HFF-Myc (cell line): ENCODE results near the gene ZSWIM4.

ENCODE experiments used
- DNase-seq: peaks from one replicate; pipeline ENCODE4 v3.0.0-alpha.2; 2011; ENCODE audit warnings: low read depth; ENCODE audit errors: extremely low read depth
- H3K4me3 ChIP-seq: replicated peaks from 2 replicates; pipeline ENCODE4 v1.5.1; 2011; ENCODE audit warnings: low read depth, mild to moderate bottlenecking, control low read depth, low read length
- TF ChIP-seq, protein P1 (sequence below): IDR thresholded peaks from 2 replicates; pipeline ENCODE4 v1.5.1; 2012; ENCODE audit warnings: mild to moderate bottlenecking, low read depth, low read length, control low read depth; ENCODE audit errors: missing control alignments

The ZSWIM4 gene

DNA sequence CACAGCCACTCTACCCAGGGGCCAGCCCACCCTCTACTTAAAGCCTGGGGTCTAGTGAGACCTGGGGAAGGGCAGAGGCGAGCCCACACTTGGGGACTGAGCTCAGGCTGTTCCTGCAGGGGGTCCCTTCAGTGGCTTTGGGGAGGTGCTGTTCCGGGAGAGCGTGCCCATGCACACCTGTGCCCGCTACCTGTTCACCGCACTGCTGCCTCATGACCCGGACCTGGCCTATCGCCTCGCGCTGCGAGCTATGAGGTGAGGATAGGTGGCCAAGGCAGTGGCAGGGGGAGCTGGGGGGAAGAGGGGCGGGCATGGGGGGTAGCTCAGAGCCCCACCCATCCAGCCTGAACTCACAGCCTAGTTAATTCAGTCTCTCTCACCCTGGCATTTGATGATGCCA lies 24.0 kb downstream of the ZSWIM4 start:
- no peak for DNase-seq
- TF ChIP-seq, protein P1, sequence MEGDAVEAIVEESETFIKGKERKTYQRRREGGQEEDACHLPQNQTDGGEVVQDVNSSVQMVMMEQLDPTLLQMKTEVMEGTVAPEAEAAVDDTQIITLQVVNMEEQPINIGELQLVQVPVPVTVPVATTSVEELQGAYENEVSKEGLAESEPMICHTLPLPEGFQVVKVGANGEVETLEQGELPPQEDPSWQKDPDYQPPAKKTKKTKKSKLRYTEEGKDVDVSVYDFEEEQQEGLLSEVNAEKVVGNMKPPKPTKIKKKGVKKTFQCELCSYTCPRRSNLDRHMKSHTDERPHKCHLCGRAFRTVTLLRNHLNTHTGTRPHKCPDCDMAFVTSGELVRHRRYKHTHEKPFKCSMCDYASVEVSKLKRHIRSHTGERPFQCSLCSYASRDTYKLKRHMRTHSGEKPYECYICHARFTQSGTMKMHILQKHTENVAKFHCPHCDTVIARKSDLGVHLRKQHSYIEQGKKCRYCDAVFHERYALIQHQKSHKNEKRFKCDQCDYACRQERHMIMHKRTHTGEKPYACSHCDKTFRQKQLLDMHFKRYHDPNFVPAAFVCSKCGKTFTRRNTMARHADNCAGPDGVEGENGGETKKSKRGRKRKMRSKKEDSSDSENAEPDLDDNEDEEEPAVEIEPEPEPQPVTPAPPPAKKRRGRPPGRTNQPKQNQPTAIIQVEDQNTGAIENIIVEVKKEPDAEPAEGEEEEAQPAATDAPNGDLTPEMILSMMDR: no peak
- H3K4me3 ChIP-seq: no peak overlapping the region

DNA sequence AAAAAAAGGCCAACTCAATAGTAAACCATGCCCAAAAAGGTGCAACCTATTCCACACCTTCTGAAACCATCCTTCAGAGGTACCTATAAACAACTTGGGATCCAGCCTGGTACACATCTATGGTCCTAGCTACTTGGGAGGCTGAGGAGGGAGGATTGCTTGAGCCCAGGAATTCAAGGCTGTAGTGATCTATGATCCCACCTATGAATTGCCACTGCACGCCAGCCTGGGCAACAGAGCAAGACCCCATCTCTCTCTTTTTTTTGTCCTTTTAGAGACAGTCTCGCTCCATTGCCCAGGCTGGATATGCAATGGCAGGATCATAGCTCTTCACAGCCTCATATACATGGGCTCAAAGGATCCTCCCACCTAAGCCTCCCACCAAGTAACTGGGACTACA lies 26.0 kb downstream of the ZSWIM4 start:
- TF ChIP-seq, protein P1: no peak
- no peak for DNase-seq
- H3K4me3 ChIP-seq: no peak overlapping the region

DNA sequence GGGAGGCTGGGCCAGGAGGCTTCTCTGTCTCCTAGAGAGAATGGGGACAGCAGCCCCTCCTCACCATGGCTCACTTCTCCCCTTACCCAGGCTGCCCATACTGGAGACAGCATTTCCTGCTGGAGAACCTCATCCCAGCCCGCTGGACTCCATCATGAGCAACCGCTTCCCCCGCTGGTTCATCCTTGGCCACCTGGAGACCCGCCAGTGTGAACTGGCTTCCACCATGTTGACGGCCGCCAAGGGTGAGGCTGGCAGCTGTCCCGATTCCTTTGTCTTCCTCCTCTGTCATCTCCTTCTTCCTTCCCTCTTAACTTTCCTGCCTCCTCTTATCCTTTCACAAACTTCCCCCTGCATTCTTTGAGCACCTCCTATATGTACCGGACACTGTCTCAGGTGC lies 28.0 kb downstream of the ZSWIM4 start:
- no peak for DNase-seq
- no peak overlapping the region for H3K4me3 ChIP-seq
- TF ChIP-seq, protein P1: no peak

GRCh38 chr19:13823901-13824300 lies 28.7 kb downstream of the ZSWIM4 start:
- TF ChIP-seq, protein P1: no peak
- no peak for DNase-seq
- H3K4me3 ChIP-seq: no peak overlapping the region

DNA sequence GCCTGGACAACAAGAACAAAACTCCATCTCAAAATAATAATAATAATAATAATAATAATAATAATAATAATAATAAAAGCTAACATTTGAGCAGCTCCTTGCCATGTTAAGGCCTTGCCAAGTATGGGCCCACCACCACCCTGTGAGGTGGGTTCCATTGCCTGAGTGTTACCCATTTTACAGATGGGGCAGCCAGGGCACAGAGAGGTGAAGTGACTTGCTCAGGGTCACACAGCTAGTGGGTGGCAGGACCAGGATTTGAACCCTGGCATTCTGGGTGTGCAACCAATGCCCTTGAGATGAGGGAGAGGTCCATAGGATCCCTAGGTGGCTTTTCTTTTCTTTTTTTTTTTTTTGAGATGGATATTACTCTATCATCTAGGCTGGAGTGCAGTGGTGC lies 29.5 kb downstream of the ZSWIM4 start:
- TF ChIP-seq, protein P1: no peak
- DNase-seq: no peak
- no peak overlapping the region for H3K4me3 ChIP-seq

DNA sequence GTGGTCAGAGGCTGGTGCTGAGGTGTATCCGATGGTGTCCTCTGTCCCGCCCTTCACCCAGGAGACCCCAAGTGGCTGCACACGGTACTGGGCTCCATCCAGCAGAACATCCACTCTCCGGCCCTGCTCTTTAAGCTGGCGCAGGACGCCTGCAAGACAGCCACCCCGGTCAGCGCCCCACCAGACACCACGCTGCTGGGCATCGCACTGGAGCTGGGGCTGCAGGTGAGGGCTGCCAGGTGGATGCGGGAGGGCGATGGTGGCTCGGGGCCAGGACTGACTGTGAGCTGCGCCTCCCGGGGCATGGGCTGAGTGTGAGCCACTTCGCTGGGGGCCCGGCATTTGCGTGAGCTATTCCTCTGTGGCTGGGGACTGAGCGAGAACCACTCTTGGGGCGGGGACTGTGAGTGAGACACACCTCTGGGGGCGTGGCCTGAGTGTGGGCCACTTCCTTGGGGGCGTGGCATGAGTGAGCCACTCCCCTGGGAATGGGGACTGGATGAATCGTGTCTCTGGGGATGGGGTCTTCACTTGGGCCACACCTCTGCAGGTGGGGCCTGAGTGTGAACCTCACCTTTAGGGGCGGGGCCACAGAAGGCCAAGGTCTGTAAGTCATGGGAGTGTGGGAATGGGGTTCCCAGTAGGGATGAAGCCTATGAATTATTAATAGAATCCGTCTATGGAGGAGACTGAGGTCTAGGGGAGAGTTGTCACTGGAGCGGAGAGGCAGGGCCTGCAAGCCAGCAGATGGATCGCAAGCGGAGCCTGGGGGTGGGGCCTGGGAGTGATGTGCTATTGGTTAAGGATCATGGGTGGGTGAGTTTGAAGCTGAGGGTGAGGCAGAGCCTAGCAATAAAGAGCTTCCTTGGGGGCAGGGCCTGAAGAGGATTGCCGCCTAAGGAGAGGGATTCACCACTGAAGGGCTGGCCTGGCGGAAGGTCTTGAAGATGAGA lies 30.5 kb downstream of the ZSWIM4 start:
- no peak for DNase-seq
- TF ChIP-seq, protein P1: peak; percentile 7
- H3K4me3 ChIP-seq: no peak overlapping the region
